Suppressor macrophage treated with lipopolysaccharide for 4 hours (primary cell): ENCODE data around the gene SLC9A3.
A peak's percentile ranks its signal among the peaks of the same experiment; 100 is the strongest.

Source experiments
- DNase-seq: peaks from one replicate; pipeline ENCODE4 v3.0.0-alpha.2; 2020

Gene SLC9A3

DNA sequence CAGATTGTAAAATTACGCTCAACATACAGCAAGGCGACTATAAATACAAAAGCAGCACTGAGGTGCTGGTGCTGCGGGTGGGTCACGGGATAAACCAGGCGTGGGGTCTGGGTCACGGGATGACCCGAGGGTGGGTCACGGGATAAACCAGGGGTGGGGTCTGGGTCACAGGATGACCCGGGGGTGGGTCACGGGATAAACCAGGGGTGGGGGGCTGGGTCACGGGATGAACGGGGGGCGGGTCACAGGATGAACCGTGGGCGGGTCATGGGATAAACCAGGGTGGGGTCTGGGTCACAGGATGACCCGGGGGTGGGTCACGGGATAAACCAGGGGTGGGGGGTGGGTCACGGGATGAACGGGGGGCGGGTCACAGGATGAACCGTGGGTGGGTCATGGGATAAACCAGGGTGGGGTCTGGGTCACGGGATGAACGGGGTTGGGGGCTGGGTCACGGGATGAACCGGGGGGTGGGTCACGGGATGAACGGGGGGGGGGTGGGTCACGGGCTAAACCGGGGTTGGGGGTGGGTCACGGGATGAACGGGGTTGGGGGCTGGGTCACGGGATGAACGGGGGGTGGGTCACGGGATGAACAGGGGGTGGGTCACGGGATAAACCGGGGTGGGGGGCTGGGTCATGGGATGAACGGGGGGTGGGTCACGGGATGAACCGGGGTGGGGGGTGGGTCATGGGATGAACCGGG lies 30.2 kb upstream of the SLC9A3 start:
- DNase-seq: no peak

- no peak for DNase-seq
These were observed 29.6 kb upstream of the SLC9A3 start for GRCh38 chr5:553874-554273.

DNA sequence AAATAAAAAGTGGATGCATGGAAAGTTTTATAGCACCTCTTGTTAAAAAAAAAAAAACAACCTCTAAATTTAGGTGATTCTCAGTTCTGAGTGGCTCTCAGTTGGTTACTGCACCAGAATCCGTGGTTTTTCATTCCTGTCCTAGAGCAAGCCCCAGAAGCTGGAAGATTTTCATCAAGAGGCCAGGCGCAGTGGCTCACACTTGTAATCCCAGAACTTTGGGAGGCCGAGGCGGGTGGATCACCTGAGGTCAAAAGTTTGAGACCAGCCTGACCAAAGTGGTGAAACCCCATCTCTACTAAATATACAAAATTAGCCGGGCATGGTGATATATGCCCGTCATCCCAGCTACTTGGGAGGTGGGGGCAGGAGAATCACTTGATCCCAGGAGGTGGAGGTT lies 27.2 kb upstream of the SLC9A3 start:
- no peak for DNase-seq

DNA sequence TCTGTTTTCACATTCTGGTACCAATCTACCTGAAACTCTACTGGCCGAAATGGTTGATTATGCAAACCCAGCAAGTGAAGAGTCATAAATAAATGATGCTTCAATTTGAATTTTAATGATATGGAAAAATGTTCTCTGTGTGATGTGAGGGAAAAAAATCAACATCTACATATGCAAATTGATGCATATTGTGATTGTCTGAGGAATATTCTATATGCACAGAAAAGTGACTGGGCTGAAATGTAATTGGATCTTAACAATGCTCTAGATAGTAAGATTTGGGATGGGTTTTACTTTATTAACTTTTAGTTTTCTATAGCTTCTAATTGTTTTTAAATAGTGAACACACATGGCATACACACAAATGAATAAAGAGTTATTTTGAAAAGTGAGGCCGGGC lies 25.0 kb upstream of the SLC9A3 start:
- DNase-seq: no peak

GRCh38 chr5:548256-548655 lies 24.0 kb upstream of the SLC9A3 start:
- DNase-seq: peak; percentile 87

- DNase-seq: no peak
These were observed 23.1 kb upstream of the SLC9A3 start for GRCh38 chr5:547086-547924.

DNA sequence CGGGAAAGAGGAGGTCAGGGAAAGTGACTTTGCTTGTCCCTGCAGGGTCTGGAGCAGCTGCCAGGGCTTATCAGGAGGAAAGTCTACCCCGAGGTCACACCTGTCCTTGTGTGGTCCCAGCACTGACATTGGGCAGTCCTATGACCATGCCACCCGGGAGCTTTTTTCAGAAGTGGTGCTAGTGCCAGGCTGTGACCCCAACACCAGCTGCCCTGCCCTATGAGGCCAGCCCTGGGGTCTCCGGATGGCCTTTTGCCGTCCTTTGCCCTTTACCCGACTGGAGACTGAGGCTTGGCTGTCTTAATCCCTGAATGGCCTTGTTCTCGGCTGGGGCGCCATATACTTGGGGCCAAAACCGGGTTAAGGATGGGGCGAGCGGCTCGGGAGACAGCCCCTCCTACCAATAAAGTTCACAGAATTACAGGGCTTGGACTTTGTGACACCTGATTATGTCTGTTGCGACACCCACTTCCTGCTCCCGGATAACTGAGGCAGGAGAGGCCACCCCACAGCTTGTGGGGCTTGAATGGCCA lies 22.2 kb upstream of the SLC9A3 start:
- DNase-seq: no peak

- DNase-seq: no peak
These were observed 21.6 kb upstream of the SLC9A3 start for GRCh38 chr5:545641-546375.

DNA sequence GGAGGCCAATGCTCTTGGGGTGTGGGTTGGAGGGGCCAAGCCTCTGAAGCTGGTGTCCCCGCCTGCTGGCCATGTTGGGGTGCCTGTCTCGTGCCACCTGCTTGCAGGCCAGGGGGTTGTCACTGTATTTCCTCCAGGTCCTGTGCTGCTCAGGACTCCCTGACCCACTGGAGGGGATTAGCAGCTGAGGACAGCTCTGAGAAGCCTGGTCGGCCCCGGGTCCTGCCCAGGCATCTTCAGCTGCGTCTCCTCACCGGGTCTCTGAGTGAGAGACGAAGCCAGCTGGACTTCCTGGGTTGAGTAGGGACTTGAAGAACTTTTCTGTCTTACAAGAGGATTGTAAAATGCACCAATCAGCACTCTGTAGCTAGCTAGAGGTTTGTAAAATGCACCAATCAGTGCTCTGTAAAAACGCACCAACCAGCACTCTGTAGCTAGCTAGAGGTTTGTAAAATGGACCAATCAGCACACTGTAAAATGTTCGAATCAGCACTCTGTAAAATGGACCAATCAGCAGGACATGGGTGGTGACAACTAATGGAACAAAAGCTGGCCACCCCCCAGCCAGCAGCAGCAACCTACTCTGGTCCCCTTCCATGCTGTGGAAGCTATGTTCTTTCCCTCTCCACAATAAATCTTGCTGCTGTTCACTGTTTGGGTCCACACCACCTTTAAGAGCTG lies 20.6 kb upstream of the SLC9A3 start:
- no peak for DNase-seq

DNA sequence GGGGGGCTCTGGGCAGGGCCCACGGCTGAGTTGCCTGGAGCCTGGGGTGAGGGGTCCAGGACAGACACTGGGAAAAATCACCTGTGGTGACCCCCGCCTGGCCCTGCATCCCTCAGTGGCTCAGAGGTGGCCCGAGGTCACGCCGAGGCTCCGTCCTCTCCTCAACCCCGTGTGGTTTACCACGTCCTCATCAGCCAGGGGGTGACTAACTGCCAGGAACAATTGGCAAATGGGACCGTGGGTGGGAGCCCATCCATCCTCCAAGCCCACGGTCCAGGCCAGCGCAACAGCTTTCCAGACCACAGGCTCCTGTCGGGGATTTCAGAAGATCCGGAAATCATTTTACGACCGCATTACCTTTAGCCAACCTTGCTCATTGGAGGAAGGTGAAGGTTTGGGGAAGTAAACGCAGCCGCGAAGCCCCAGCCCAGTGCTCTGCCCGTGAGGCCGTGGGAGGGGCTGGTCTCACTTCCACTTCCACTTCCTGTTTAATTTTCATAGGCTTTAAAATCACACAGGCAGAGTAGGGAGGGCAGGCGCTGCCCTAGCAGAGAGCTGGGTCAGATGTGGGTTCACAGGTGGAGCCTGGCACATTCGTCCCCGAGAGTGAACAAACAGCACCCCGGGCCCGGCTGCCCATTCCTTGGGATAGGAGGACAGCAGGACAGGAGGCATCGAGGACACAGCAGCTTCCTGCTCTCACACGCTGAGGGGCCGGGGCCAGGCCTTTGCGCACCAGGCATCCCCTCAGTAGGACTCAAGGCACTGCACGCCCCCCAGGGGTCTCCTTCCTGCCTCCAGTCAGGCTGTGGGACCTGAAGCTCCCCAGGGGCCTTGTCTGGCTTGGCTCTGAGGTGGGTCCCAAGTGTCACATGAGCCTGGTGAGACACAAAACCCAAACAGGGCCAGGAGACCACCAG lies 19.8 kb upstream of the SLC9A3 start:
- peak; percentile 95 for DNase-seq

GRCh38 chr5:543351-543750 lies 19.1 kb upstream of the SLC9A3 start:
- DNase-seq: no peak

DNA sequence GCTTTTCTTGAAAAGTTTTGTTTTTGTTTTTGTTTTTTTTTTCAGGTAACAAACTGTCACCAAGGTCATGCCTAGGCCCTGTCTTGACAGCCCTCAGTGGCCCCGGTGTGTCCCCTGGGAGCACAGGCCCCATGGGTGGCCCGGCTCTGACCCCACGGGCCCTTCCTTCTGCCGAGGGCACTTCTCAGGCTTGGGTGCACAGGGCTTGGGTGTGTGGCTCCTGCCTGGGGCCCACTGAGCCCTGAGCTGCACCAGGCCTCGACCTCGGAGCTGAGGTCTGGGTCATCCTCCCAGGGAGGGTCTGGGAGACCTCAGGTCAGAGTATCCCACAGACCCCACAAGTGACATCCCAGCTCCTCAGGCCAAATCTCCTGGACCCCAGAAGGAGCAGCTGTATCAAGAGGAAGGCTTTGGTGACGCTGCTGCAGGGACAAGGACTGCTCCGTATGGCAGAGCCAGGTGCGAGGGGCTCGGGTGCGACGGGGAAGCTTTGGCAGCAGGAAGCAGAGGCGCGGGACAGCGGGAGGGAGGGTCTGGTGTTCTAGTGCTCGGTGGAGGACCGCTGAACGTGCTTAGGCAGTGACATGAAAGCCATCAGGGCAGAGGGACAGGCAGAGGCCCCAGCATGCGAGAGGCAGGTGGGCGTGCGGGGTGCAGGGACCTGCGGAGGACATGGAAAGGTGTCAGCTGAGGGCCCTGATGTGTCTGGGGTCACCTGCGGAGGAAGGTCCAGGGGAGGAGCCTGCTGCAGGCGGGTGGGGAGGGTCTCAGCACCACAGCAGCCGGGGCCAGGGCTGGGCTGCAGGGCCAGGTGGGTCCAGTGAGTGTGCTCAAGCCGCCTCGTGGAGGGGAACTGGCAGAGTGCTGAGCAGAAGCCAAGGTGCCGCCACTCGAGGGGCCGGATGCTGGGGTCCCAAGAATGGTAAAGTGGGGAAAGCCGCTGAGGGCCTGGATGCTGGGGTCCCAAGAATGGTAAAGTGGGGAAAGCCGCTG lies 18.4 kb upstream of the SLC9A3 start:
- no peak for DNase-seq

GRCh38 chr5:541539-542318 lies 17.5 kb upstream of the SLC9A3 start:
- DNase-seq: no peak

DNA sequence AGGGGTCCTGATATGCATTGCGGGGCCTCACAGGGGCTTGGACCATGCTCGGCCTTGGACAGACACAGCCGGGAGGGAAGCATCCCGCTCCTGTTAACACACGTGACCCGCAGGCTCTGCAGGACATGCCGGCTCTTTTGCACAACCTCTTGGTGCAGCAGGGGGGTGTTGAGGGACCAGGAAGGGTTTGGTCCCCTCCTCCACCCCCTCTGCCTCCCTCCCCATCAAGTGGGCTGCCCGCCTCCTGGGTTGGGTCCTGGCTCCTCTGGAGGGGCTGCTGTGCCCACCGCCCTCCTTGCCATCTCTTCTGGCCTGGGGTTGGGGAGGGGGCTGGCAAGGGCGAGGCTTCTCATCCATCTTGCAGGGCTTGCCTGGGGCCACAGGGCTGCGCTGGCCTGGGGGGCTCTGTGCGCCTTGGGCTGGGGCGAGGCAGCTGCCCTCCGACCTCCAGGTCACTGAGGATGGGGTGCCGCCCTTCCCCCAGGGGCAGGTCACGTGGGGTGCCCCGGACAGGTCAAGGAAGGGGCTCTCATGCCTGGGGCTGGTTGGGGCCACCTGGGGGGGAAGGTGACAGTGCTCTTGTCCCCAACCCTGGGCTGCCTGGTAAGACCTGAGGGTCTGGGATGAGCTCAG lies 16.8 kb upstream of the SLC9A3 start:
- DNase-seq: no peak

GRCh38 chr5:540071-540905 lies 16.0 kb upstream of the SLC9A3 start:
- DNase-seq: no peak

GRCh38 chr5:539469-540070 lies 15.3 kb upstream of the SLC9A3 start:
- DNase-seq: no peak

- no peak for DNase-seq
These were observed 14.7 kb upstream of the SLC9A3 start for GRCh38 chr5:538801-539468.
